Neural cell (in vitro differentiated cells): Measurements from ENCODE around the gene RBM5. TPM values are rescaled to one million over a fixed set of nuclear protein-coding genes. Genes with fewer than 3 reads are reported as not detected.

Experiments
- H2AFZ ChIP-seq: fragments of 200-600, 300-800 bp; sonication (generic), shearing (Covaris generic); 2 replicates; pipeline ENCODE4 v1.6.0; 2014; ENCODE audit warnings: low read depth, mild to moderate bottlenecking, antibody characterized with exemption, low read length, moderate library complexity
- H3F3A ChIP-seq: fragments of 200-600 bp; shearing (Covaris generic); 2 replicates; pipeline ENCODE4 v1.6.1; 2016; ENCODE audit warnings: mild to moderate bottlenecking, moderate library complexity, mixed read lengths, antibody characterized with exemption, low read length; ENCODE audit not compliant: insufficient read depth, poor library complexity, severe bottlenecking
- H3K27ac ChIP-seq: fragments of 200-600, 300-800 bp; sonication (generic), shearing (Covaris generic); 2 replicates; pipeline ENCODE4 v1.5.1; 2014; ENCODE audit warnings: mild to moderate bottlenecking, low read length, moderate library complexity
- H3K27me3 ChIP-seq: fragments of 300-800, 200-600 bp; sonication (generic), shearing (Covaris generic); 2 replicates; pipeline ENCODE4 v1.6.0; 2014; ENCODE audit warnings: mild to moderate bottlenecking, low read depth, low read length, moderate library complexity; ENCODE audit not compliant: insufficient read depth
- H3K36me3 ChIP-seq: fragments of 300-800, 200-600 bp; sonication (generic), shearing (Covaris generic); 2 replicates; pipeline ENCODE4 v1.5.1; 2014; ENCODE audit warnings: mild to moderate bottlenecking, antibody characterized with exemption, low read length, moderate library complexity; ENCODE audit not compliant: insufficient read depth
- H3K4me2 ChIP-seq: fragments of 300-800, 200-600 bp; sonication (generic), shearing (Covaris generic); 2 replicates; pipeline ENCODE4 v1.6.0; 2014; ENCODE audit warnings: mild to moderate bottlenecking, low read length
- H3K4me3 ChIP-seq: fragments of 300-800, 200-600 bp; sonication (generic), shearing (Covaris generic); 2 replicates; pipeline ENCODE4 v1.5.1; 2014; ENCODE audit warnings: mild to moderate bottlenecking, low read length, moderate library complexity
- H3K79me2 ChIP-seq: fragments of 200-600 bp; shearing (Covaris generic); replicated peaks from 2 replicates; pipeline ENCODE4 v1.6.0; 2014; ENCODE audit warnings: mild to moderate bottlenecking, low read length, moderate library complexity; ENCODE audit not compliant: insufficient read depth
- H3K9ac ChIP-seq: fragments of 300-800, 200-600 bp; sonication (generic), shearing (Covaris generic); 2 replicates; pipeline ENCODE4 v1.6.1; 2016; ENCODE audit warnings: mild to moderate bottlenecking, low read length, mixed read lengths
- H3K9me2 ChIP-seq: fragments of 200-600 bp; shearing (Covaris generic); 2 replicates; pipeline ENCODE4 v1.6.1; 2016; ENCODE audit warnings: mild to moderate bottlenecking, low read length, mixed read lengths; ENCODE audit not compliant: insufficient read depth
- H3K9me3 ChIP-seq: fragments of 200-600, 300-800 bp; sonication (generic), shearing (Covaris generic); 2 replicates; pipeline ENCODE4 v1.6.1; 2016; ENCODE audit warnings: mild to moderate bottlenecking, mixed run types, low read length, moderate library complexity, mixed read lengths
- H4K20me1 ChIP-seq: fragments of 200-600 bp; shearing (Covaris generic); 2 replicates; pipeline ENCODE4 v1.6.1; 2016; ENCODE audit warnings: mild to moderate bottlenecking, mixed run types; ENCODE audit not compliant: insufficient read depth
- CTCF ChIP-seq: fragments of 450-650 bp; IDR thresholded peaks from 2 replicates; pipeline ENCODE4 v1.5.1; 2014; ENCODE audit warnings: antibody characterized with exemption, mild to moderate bottlenecking, moderate library complexity; ENCODE audit not compliant: poor library complexity, severe bottlenecking
- EP300 ChIP-seq: fragments of 450-650 bp; conservative IDR thresholded peaks from 2 replicates; pipeline ENCODE4 v1.6.1; 2014; ENCODE audit warnings: antibody characterized with exemption, mild to moderate bottlenecking, moderate library complexity; ENCODE audit not compliant: poor library complexity, severe bottlenecking
- EZH2 ChIP-seq: fragments of 200-600, 300-800 bp; shearing (Covaris generic), sonication (generic); IDR thresholded peaks from 2 replicates; pipeline ENCODE4 v1.6.1; 2014; ENCODE audit warnings: antibody characterized with exemption, low read length, borderline replicate concordance, mild to moderate bottlenecking; ENCODE audit not compliant: insufficient read depth, poor library complexity, severe bottlenecking
- MXI1 ChIP-seq: fragments of 450-650 bp; conservative IDR thresholded peaks from 2 replicates; pipeline ENCODE4 v1.6.1; 2014; ENCODE audit warnings: antibody characterized with exemption, mild to moderate bottlenecking; ENCODE audit not compliant: poor library complexity, severe bottlenecking
- POLR2AphosphoS5 ChIP-seq: IDR thresholded peaks from 2 replicates; pipeline ENCODE4 v1.6.1; 2012
- RAD21 ChIP-seq: fragments of 450-650 bp; conservative IDR thresholded peaks from 2 replicates; pipeline ENCODE4 v1.6.1; 2014; ENCODE audit warnings: antibody characterized with exemption, mild to moderate bottlenecking, moderate library complexity
- REST ChIP-seq: IDR thresholded peaks from 2 replicates; pipeline ENCODE4 v1.6.1; 2012; ENCODE audit warnings: borderline replicate concordance
- SMC3 ChIP-seq: fragments of 450-650 bp; conservative IDR thresholded peaks from 2 replicates; pipeline ENCODE4 v1.6.1; 2014; ENCODE audit warnings: antibody characterized with exemption, mild to moderate bottlenecking, moderate library complexity; ENCODE audit not compliant: poor library complexity
- TAF1 ChIP-seq: IDR thresholded peaks from 2 replicates; pipeline ENCODE4 v1.6.1; 2012; ENCODE audit warnings: low read depth
- polyA plus RNA-seq: library from polyadenylated mRNA; depleted of rRNA; stranded (reverse); fragments of >200 nt; gene quantifications from 2 replicates; pipeline ENCODE4 v1.2.3, GENCODE V29; 2014

The RBM5 gene
- polyA plus RNA-seq, 1 donor from 2014 or later = 632 TPM

- no peaks in the 10 kb centered on the region for H4K20me1 ChIP-seq
Measured at GRCh38 chr3:50121072-50122032, 32.6 kb downstream of the RBM5 start.

GRCh38 chr3:50122071-50122470 is 33.4 kb downstream of the RBM5 start:
- H3K9me3 ChIP-seq = no peaks in the 10 kb centered on the region
- no peaks in the 10 kb centered on the region for H4K20me1 ChIP-seq
- no peaks in the 10 kb centered on the region for H3K27me3 ChIP-seq
- TF ChIP-seq CTCF (no peak), REST (no peak), RAD21 (no peak), SMC3 (no peak), POLR2AphosphoS5 (no peak), MXI1 (no peak), EP300 (no peak), EZH2 (no peak), TAF1 (no peak)
- no peak overlapping the region for H3K9ac ChIP-seq
- peaks cover 2% of the 10 kb centered on the region for H3K36me3 ChIP-seq
- H3F3A ChIP-seq = no peaks in the 10 kb centered on the region
- no peak overlapping the region for H3K4me2 ChIP-seq
- no peaks in the 10 kb centered on the region for H3K9me2 ChIP-seq
- H3K27ac ChIP-seq = no peak overlapping the region
- H3K4me3 ChIP-seq = no peak overlapping the region
- no peak overlapping the region for H2AFZ ChIP-seq
- no peaks in the 10 kb centered on the region for H3K79me2 ChIP-seq

More at GRCh38 chr3:50121072-50122032, 32.6 kb downstream of the RBM5 start:
- H3K9ac ChIP-seq = peak overlapping the region; percentile 2
- peaks cover 4% of the 10 kb centered on the region for H3K36me3 ChIP-seq
- H3K4me2 ChIP-seq = no peak overlapping the region
- H3K9me2 ChIP-seq = no peaks in the 10 kb centered on the region
- H3K27me3 ChIP-seq = no peaks in the 10 kb centered on the region
- H3K4me3 ChIP-seq = no peak overlapping the region
- H3K27ac ChIP-seq = no peak overlapping the region
- no peaks in the 10 kb centered on the region for H3F3A ChIP-seq
- H3K9me3 ChIP-seq = no peaks in the 10 kb centered on the region
- H3K79me2 ChIP-seq = no peaks in the 10 kb centered on the region
- no peak overlapping the region for H2AFZ ChIP-seq
- TF ChIP-seq POLR2AphosphoS5 = no peak
- TF ChIP-seq SMC3 = peak; percentile 98
- TF ChIP-seq RAD21 = peak; percentile 94
- peak; percentile 92 for TF ChIP-seq CTCF
- TF ChIP-seq TAF1 = no peak
- no peak for TF ChIP-seq EZH2
